ENCODE data around the gene MRGPRX2. TPM values are rescaled to one million over a fixed set of nuclear protein-coding genes. Genes with fewer than 3 reads are reported as not detected.

The MRGPRX2 gene
- total RNA-seq, 2 experiments from 2014 or later, result not detected

- Mint-ChIP-seq H3K27ac (no peak overlapping the region), H3K27me3 (peaks cover 32% of the 10 kb centered on the region), H3K9me3 (no peaks in the 10 kb centered on the region), H3K36me3 (no peaks in the 10 kb centered on the region), H3K4me1 (ENCODE audit: low read depth) (peaks cover 2% of the 10 kb centered on the region), H3K4me3 (no peak overlapping the region)
- ChIA-PET POLR2A (no interaction called here), CTCF (interaction anchor here (0.6 kb wide), 1 partner anchor 46 kb away, joined by 3 read pairs; no protein-coding TSS in a partner anchor)
- intact Hi-C loops (cut with micrococcal nuclease), result no loop called here
- DNase-seq, result no peak
These were observed 32.5 kb downstream of the MRGPRX2 start for GRCh38 chr11:19027829-19028595.

GRCh38 chr11:19026862-19027261, 33.7 kb downstream of the MRGPRX2 start:
- no peak for DNase-seq
- intact Hi-C loops (cut with micrococcal nuclease), result no loop called here
- ChIA-PET CTCF (interaction anchor here (1.0 kb wide), 1 partner anchor 9 kb away, joined by 3 read pairs; no protein-coding TSS in a partner anchor), POLR2A (no interaction called here)
- H3K36me3 Mint-ChIP-seq, result no peaks in the 10 kb centered on the region
- peaks cover 29% of the 10 kb centered on the region for H3K27me3 Mint-ChIP-seq
- H3K4me3 Mint-ChIP-seq, result no peak overlapping the region
- H3K9me3 Mint-ChIP-seq, result no peaks in the 10 kb centered on the region
- H3K4me1 Mint-ChIP-seq (ENCODE audit: low read depth), result peaks cover 2% of the 10 kb centered on the region
- H3K27ac Mint-ChIP-seq, result no peak overlapping the region

- peaks cover 2% of the 10 kb centered on the region for H3K4me1 Mint-ChIP-seq (ENCODE audit: low read depth)
- CTCF ChIA-PET, result interaction anchor here (1.0 kb wide), 1 partner anchor 8 kb away, joined by 3 read pairs; no protein-coding TSS in a partner anchor
- no peaks in the 10 kb centered on the region for H3K9me3 Mint-ChIP-seq
- POLR2A ChIA-PET, result no interaction called here
- peaks cover 37% of the 10 kb centered on the region for H3K27me3 Mint-ChIP-seq
- DNase-seq, result no peak
- no peaks in the 10 kb centered on the region for H3K36me3 Mint-ChIP-seq
- H3K4me3 Mint-ChIP-seq, result no peak overlapping the region
- no peak overlapping the region for H3K27ac Mint-ChIP-seq
- intact Hi-C loops (cut with micrococcal nuclease), result no loop called here
These were observed 34.8 kb downstream of the MRGPRX2 start for GRCh38 chr11:19025481-19026406.

GRCh38 chr11:19020831-19021230, 39.7 kb downstream of the MRGPRX2 start:
- POLR2A ChIA-PET, result no interaction called here
- no peak for DNase-seq
- intact Hi-C loops (cut with micrococcal nuclease), result no loop called here
- Mint-ChIP-seq H3K4me3 (no peak overlapping the region), H3K4me1 (ENCODE audit: low read depth) (no peaks in the 10 kb centered on the region), H3K27ac (no peak overlapping the region), H3K36me3 (no peaks in the 10 kb centered on the region), H3K27me3 (peaks cover 32% of the 10 kb centered on the region), H3K9me3 (no peaks in the 10 kb centered on the region)
- CTCF ChIA-PET, result no interaction called here

GRCh38 chr11:19018901-19019300, 41.6 kb downstream of the MRGPRX2 start:
- POLR2A ChIA-PET, result no interaction called here

GRCh38 chr11:19013181-19013857, 47.2 kb downstream of the MRGPRX2 start:
- H3K4me3 Mint-ChIP-seq, result no peak overlapping the region
- DNase-seq, result no peak
- intact Hi-C loops (cut with micrococcal nuclease), result no loop called here
- no peak overlapping the region for H3K27ac Mint-ChIP-seq
- H3K36me3 Mint-ChIP-seq, result no peaks in the 10 kb centered on the region
- no peaks in the 10 kb centered on the region for H3K4me1 Mint-ChIP-seq (ENCODE audit: low read depth)
- ChIA-PET CTCF (interaction anchor here (0.6 to 1.1 kb wide), 2 partner anchors 47 to 57 kb away, joined by 3 read pairs; partner anchors contain the start of gene MRGPRX2), POLR2A (no interaction called here)
- peaks cover 9% of the 10 kb centered on the region for H3K9me3 Mint-ChIP-seq
- peaks cover 9% of the 10 kb centered on the region for H3K27me3 Mint-ChIP-seq

More at GRCh38 chr11:19018901-19019300, 41.6 kb downstream of the MRGPRX2 start:
- no peak for DNase-seq
- Mint-ChIP-seq H3K4me3 (no peak overlapping the region), H3K27me3 (peaks cover 28% of the 10 kb centered on the region), H3K27ac (no peak overlapping the region), H3K4me1 (ENCODE audit: low read depth) (no peaks in the 10 kb centered on the region), H3K36me3 (no peaks in the 10 kb centered on the region), H3K9me3 (no peaks in the 10 kb centered on the region)
- intact Hi-C loops (cut with micrococcal nuclease), result no loop called here
- CTCF ChIA-PET, result no interaction called here

GRCh38 chr11:19012636-19013035, 47.9 kb downstream of the MRGPRX2 start:
- intact Hi-C loops (cut with micrococcal nuclease), result no loop called here

More at GRCh38 chr11:19012636-19013035, 47.9 kb downstream of the MRGPRX2 start:
- H3K4me3 Mint-ChIP-seq, result no peak overlapping the region
- peaks cover 13% of the 10 kb centered on the region for H3K9me3 Mint-ChIP-seq
- H3K4me1 Mint-ChIP-seq (ENCODE audit: low read depth), result no peaks in the 10 kb centered on the region
- H3K27ac Mint-ChIP-seq, result no peak overlapping the region
- H3K36me3 Mint-ChIP-seq, result no peaks in the 10 kb centered on the region
- CTCF ChIA-PET, result no interaction called here
- POLR2A ChIA-PET, result no interaction called here
- no peak for DNase-seq
- peaks cover 9% of the 10 kb centered on the region for H3K27me3 Mint-ChIP-seq

Other genes starting within 250 kb of the MRGPRX2 start
- gene MRGPRX1, start 121.3 kb downstream of the MRGPRX2 start, total RNA-seq, result not detected
- 10 to 100 TPM; 25.4 to 26.8 TPM for gene ZDHHC13, start 56.5 kb upstream of the MRGPRX2 start, total RNA-seq
- gene CSRP3, start 141.3 kb upstream of the MRGPRX2 start, total RNA-seq, result not detected
- 10 to 100 TPM; 16.0 to 16.5 TPM for gene E2F8, start 180.2 kb upstream of the MRGPRX2 start, total RNA-seq

Measured in activated CD4-positive, alpha-beta memory T cell treated with anti-CD3 and anti-CD28 coated beads for 36 hours (primary cell).